SHP77 treated with DMSO at 0.1 percent for 48 hours (cell line): Measurements from ENCODE around the gene RHOBTB3.

Experiments
- DNase-seq: peaks from one replicate; lab custom pipeline; 2025; lab: John Stamatoyannopoulos, UW

RHOBTB3 gene

GRCh38 chr5:95713960-95714710 lies 17.0 kb upstream of the RHOBTB3 start:
- DNase-seq: no peak

GRCh38 chr5:95715799-95716461 lies 15.2 kb upstream of the RHOBTB3 start:
- no peak for DNase-seq

GRCh38 chr5:95717439-95717838 lies 13.7 kb upstream of the RHOBTB3 start:
- no peak for DNase-seq

GRCh38 chr5:95718203-95718602 lies 12.9 kb upstream of the RHOBTB3 start:
- DNase-seq: no peak

GRCh38 chr5:95718738-95719137 lies 12.4 kb upstream of the RHOBTB3 start:
- DNase-seq: no peak

GRCh38 chr5:95720094-95720786 lies 10.9 kb upstream of the RHOBTB3 start:
- DNase-seq: no peak

- DNase-seq: no peak
Observed at GRCh38 chr5:95721582-95722295, 9.4 kb upstream of the RHOBTB3 start.

- no peak for DNase-seq
Observed at GRCh38 chr5:95723632-95724369, 7.3 kb upstream of the RHOBTB3 start.

GRCh38 chr5:95725071-95725820 lies 5.9 kb upstream of the RHOBTB3 start:
- no peak for DNase-seq

- DNase-seq: no peak
Observed at GRCh38 chr5:95725937-95726810, 5.0 kb upstream of the RHOBTB3 start.

- DNase-seq: no peak
Observed at GRCh38 chr5:95726811-95727763, 4.0 kb upstream of the RHOBTB3 start.

GRCh38 chr5:95727764-95728191 lies 3.4 kb upstream of the RHOBTB3 start:
- no peak for DNase-seq

- DNase-seq: no peak
Observed at GRCh38 chr5:95728494-95729114, 2.5 kb upstream of the RHOBTB3 start.

- no peak for DNase-seq
Observed at GRCh38 chr5:95729115-95730010, 1.8 kb upstream of the RHOBTB3 start.

GRCh38 chr5:95730011-95730700 lies 980 bp upstream of the RHOBTB3 start:
- no peak for DNase-seq
